Measurements from ENCODE around the gene STX16.

GRCh38 chr20:58692579-58693225 lies 41.6 kb downstream of the STX16 start, which contains the start of gene NPEPL1:
- TF ChIP-seq ZC3H10 (CRISPR knock-in tag; IDR thresholded peaks at IDR 0.05) = no peak
- no peak for TF ChIP-seq CREB5 (CRISPR knock-in tag; IDR thresholded peaks at IDR 0.05; ENCODE audit: low read depth)
- no peak for TF ChIP-seq ZNF70 (CRISPR knock-in tag; IDR thresholded peaks at IDR 0.05)
- no peak for TF ChIP-seq CSDC2 (CRISPR knock-in tag; IDR thresholded peaks at IDR 0.05)
- TF ChIP-seq ARNTL (CRISPR knock-in tag; IDR thresholded peaks at IDR 0.05; ENCODE audit: borderline replicate concordance, low read depth) = no peak
- no peak for TF ChIP-seq ISL1 (CRISPR knock-in tag; IDR thresholded peaks at IDR 0.05)
- no peak for TF ChIP-seq PATZ1 (CRISPR knock-in tag; IDR thresholded peaks at IDR 0.05; ENCODE audit: borderline replicate concordance)
- no peak for TF ChIP-seq SNAI2 (CRISPR knock-in tag; IDR thresholded peaks at IDR 0.05)
- TF ChIP-seq ZFP3 (CRISPR knock-in tag; IDR thresholded peaks at IDR 0.05) = no peak
- TF ChIP-seq ZFP30 (CRISPR knock-in tag; IDR thresholded peaks at IDR 0.05) = no peak
- no peak for TF ChIP-seq TCF4 (CRISPR knock-in tag; IDR thresholded peaks at IDR 0.05; ENCODE audit: borderline replicate concordance)
- no peak for TF ChIP-seq GLIS3 (CRISPR knock-in tag; IDR thresholded peaks at IDR 0.05)

Data from SK-N-SH treated with all-trans-retinoic acid at 6 μM for 48 hours (cell line).